ENCODE data around the gene PGP.

The PGP gene

GRCh38 chr16:2229632-2230250, 15.1 kb upstream of the PGP start:
- Histone ChIP-seq H3K9ac (ENCODE audit: low read length) (no peak overlapping the region), H3K27ac (ENCODE audit: low read depth, low read length) (no peak overlapping the region), H3K4me1 (ENCODE audit: insufficient read depth, low read length) (peaks cover 14% of the 10 kb centered on the region), H3K4me3 (ENCODE audit: low read depth in 1 of 2, low read length in 2 of 2) (no peak overlapping the region), H3K36me3 (ENCODE audit: insufficient read depth, low read length) (peaks cover 49% of the 10 kb centered on the region), H3K9me3 (ENCODE audit: low read length) (no peaks in the 10 kb centered on the region), H3K27me3 (ENCODE audit: control insufficient read depth in 1 of 2, insufficient read depth in 2 of 2, low read length in 2 of 2) (peaks cover 0 to 15% of the 10 kb centered on the region in 2 donors)

GRCh38 chr16:2229091-2229490, 14.5 kb upstream of the PGP start:
- no peak overlapping the region for H3K9ac ChIP-seq (ENCODE audit: low read length)
- no peak overlapping the region for H3K27ac ChIP-seq (ENCODE audit: low read depth, low read length)
- H3K4me1 ChIP-seq (ENCODE audit: insufficient read depth, low read length), result peaks cover 20% of the 10 kb centered on the region
- H3K4me3 ChIP-seq (ENCODE audit: low read depth in 1 of 2, low read length in 2 of 2), result no peak overlapping the region
- H3K27me3 ChIP-seq (ENCODE audit: control insufficient read depth in 1 of 2, insufficient read depth in 2 of 2, low read length in 2 of 2), result peaks cover 0 to 15% of the 10 kb centered on the region in 2 donors
- peaks cover 46% of the 10 kb centered on the region for H3K36me3 ChIP-seq (ENCODE audit: insufficient read depth, low read length)
- no peaks in the 10 kb centered on the region for H3K9me3 ChIP-seq (ENCODE audit: low read length)

GRCh38 chr16:2228161-2228824, 13.7 kb upstream of the PGP start:
- H3K9me3 ChIP-seq (ENCODE audit: low read length), result no peaks in the 10 kb centered on the region
- no peak overlapping the region for H3K4me3 ChIP-seq (ENCODE audit: low read depth in 1 of 2, low read length in 2 of 2)
- no peak overlapping the region for H3K27ac ChIP-seq (ENCODE audit: low read depth, low read length)
- H3K36me3 ChIP-seq (ENCODE audit: insufficient read depth, low read length), result peaks cover 38% of the 10 kb centered on the region
- H3K27me3 ChIP-seq (ENCODE audit: control insufficient read depth in 1 of 2, insufficient read depth in 2 of 2, low read length in 2 of 2), result peaks cover 0 to 8% of the 10 kb centered on the region in 2 donors
- H3K4me1 ChIP-seq (ENCODE audit: insufficient read depth, low read length), result peaks cover 21% of the 10 kb centered on the region
- no peak overlapping the region for H3K9ac ChIP-seq (ENCODE audit: low read length)

DNA sequence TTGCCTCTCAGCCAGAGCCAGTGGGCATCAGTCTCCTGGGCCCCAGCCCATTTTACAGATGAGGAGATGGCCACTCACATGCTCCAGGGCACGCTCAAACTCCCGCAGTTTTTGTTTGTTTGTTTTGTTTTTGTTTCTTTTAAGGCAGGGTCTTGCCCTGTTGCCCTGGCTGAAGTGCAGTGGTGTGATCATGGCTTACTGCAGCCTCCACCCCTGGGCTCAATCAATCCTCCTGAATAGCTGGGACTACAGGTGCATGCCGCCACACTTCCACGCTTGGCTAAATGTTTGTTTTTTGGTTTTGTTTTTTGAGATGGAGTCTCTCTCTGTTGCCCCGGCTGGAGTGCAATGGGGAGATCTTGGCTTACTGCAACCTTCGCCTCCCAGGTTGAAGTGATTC, 12.3 kb upstream of the PGP start:
- Histone ChIP-seq H3K36me3 (ENCODE audit: insufficient read depth, low read length) (peaks cover 25% of the 10 kb centered on the region), H3K9me3 (ENCODE audit: low read length) (no peaks in the 10 kb centered on the region), H3K27ac (ENCODE audit: low read depth, low read length) (no peak overlapping the region), H3K4me3 (ENCODE audit: low read depth in 1 of 2, low read length in 2 of 2) (no peak overlapping the region), H3K4me1 (ENCODE audit: insufficient read depth, low read length) (peaks cover 21% of the 10 kb centered on the region), H3K27me3 (ENCODE audit: control insufficient read depth in 1 of 2, insufficient read depth in 2 of 2, low read length in 2 of 2) (no peaks in the 10 kb centered on the region), H3K9ac (ENCODE audit: low read length) (no peak overlapping the region)

GRCh38 chr16:2226245-2226793, 11.7 kb upstream of the PGP start:
- H3K27ac ChIP-seq (ENCODE audit: low read depth, low read length), result no peak overlapping the region
- peaks cover 21% of the 10 kb centered on the region for H3K4me1 ChIP-seq (ENCODE audit: insufficient read depth, low read length)
- H3K4me3 ChIP-seq (ENCODE audit: low read depth in 1 of 2, low read length in 2 of 2), result no peak overlapping the region
- H3K36me3 ChIP-seq (ENCODE audit: insufficient read depth, low read length), result peaks cover 19% of the 10 kb centered on the region
- no peaks in the 10 kb centered on the region for H3K9me3 ChIP-seq (ENCODE audit: low read length)
- no peaks in the 10 kb centered on the region for H3K27me3 ChIP-seq (ENCODE audit: control insufficient read depth in 1 of 2, insufficient read depth in 2 of 2, low read length in 2 of 2)
- H3K9ac ChIP-seq (ENCODE audit: low read length), result no peak overlapping the region

GRCh38 chr16:2223942-2224486, 9.4 kb upstream of the PGP start:
- H3K27ac ChIP-seq (ENCODE audit: low read depth, low read length), result peak overlapping the region; percentile 94
- peaks cover 21% of the 10 kb centered on the region for H3K4me1 ChIP-seq (ENCODE audit: insufficient read depth, low read length)
- no peaks in the 10 kb centered on the region for H3K9me3 ChIP-seq (ENCODE audit: low read length)
- H3K9ac ChIP-seq (ENCODE audit: low read length), result peak overlapping the region; percentile 78
- peak overlapping the region; percentile 85 to 99 for H3K4me3 ChIP-seq (ENCODE audit: low read depth in 1 of 2, low read length in 2 of 2)
- peaks cover 4% of the 10 kb centered on the region for H3K36me3 ChIP-seq (ENCODE audit: insufficient read depth, low read length)
- H3K27me3 ChIP-seq (ENCODE audit: control insufficient read depth in 1 of 2, insufficient read depth in 2 of 2, low read length in 2 of 2), result no peaks in the 10 kb centered on the region

- Histone ChIP-seq H3K4me1 (ENCODE audit: insufficient read depth, low read length) (peaks cover 21% of the 10 kb centered on the region), H3K9me3 (ENCODE audit: low read length) (no peaks in the 10 kb centered on the region), H3K36me3 (ENCODE audit: insufficient read depth, low read length) (no peaks in the 10 kb centered on the region), H3K4me3 (ENCODE audit: low read depth in 1 of 2, low read length in 2 of 2) (peak within 1 kb of the TSS; percentile 85 to 99), H3K27ac (ENCODE audit: low read depth, low read length) (peak within 1 kb of the TSS; percentile 94), H3K27me3 (ENCODE audit: control insufficient read depth in 1 of 2, insufficient read depth in 2 of 2, low read length in 2 of 2) (no peaks in the 10 kb centered on the region), H3K9ac (ENCODE audit: low read length) (peak within 1 kb of the TSS; percentile 78)
These were observed 8.7 kb upstream of the PGP start, which contains the start of gene E4F1 for GRCh38 chr16:2223221-2223941. TSS of gene E4F1 (plus strand) at chr16:2223591. CDS start at chr16:2223614, 23 bp downstream.

DNA sequence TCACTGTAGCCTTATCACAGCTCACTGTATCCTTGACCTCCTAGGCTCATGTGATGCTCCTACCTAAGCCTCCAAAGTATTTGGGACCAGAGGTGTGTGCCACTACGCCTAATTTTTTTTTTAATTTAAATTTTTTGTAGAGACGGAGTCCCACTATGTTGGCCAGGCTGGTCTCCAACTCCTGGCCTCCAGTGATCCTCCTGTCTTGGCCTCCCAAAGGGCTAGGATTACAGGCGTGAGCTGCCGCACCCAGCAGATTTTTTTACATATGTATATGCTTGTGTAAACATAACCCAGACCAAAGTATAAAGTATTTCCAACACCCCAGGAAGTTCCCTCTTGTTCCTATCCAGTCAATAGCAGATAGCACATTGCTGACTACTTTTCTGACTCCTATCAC, 1.7 kb upstream of the PGP start:
- no peak overlapping the region for H3K27ac ChIP-seq (ENCODE audit: low read depth, low read length)
- no peak overlapping the region for H3K9ac ChIP-seq (ENCODE audit: low read length)
- no peak overlapping the region for H3K4me3 ChIP-seq (ENCODE audit: low read depth in 1 of 2, low read length in 2 of 2)
- H3K27me3 ChIP-seq (ENCODE audit: control insufficient read depth in 1 of 2, insufficient read depth in 2 of 2, low read length in 2 of 2), result no peaks in the 10 kb centered on the region
- H3K36me3 ChIP-seq (ENCODE audit: insufficient read depth, low read length), result no peaks in the 10 kb centered on the region
- no peaks in the 10 kb centered on the region for H3K9me3 ChIP-seq (ENCODE audit: low read length)
- peaks cover 12% of the 10 kb centered on the region for H3K4me1 ChIP-seq (ENCODE audit: insufficient read depth, low read length)

DNA sequence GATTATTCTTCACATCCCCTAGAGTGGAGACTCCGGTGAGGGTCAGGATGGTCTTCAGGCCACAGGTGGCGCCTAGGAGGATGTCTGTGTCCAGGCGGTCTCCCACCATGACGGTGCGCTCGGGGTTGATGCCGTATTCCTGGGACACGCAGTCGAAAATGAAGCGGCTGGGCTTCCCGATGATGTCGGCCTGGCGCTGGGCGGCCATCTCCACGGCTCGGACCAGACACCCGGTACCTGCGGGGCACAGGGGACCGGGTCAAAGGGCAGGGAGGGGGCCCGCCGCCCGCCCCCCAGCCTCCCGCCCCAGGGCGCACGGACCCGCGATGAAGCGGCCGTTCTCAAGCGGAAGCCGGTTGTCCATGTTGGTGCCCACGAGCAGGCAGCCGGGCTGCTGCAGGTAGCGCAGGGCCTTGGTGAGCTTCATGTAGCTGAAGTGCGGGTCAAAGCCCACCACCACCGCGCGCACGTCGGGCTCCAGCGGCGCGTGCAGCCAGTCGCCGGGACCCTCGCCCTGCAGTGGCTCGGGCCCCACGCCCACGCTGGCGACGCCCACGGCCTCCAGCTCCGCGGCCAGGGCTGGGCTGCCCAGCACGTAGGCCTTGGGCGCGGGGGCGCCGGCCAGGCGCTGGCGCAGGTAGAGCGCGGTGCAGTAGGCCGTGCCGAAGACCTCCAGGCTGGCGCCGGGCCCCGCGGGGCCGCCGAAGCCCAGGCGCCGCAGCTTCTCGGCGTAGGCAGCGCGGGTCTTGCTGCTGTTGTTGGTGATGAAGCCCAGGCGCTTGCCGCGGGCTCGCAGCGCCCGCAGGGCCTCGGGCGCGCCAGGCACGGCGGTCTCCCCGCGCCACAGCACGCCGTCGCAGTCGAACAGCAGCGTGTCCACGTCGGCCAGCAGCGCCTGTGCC, 572 bp downstream of the PGP start:
- Histone ChIP-seq H3K36me3 (ENCODE audit: insufficient read depth, low read length) (peaks cover 2% of the 10 kb centered on the region), H3K27me3 (ENCODE audit: control insufficient read depth in 1 of 2, insufficient read depth in 2 of 2, low read length in 2 of 2) (no peaks in the 10 kb centered on the region), H3K9me3 (ENCODE audit: low read length) (no peaks in the 10 kb centered on the region), H3K9ac (ENCODE audit: low read length) (peak overlapping the region; percentile 21), H3K4me3 (ENCODE audit: low read depth in 1 of 2, low read length in 2 of 2) (peak overlapping the region; percentile 63 to 80), H3K27ac (ENCODE audit: low read depth, low read length) (peak overlapping the region; percentile 78), H3K4me1 (ENCODE audit: insufficient read depth, low read length) (peaks cover 12% of the 10 kb centered on the region)

GRCh38 chr16:2212362-2213324, 2.0 kb downstream of the PGP start:
- H3K27me3 ChIP-seq (ENCODE audit: control insufficient read depth in 1 of 2, insufficient read depth in 2 of 2, low read length in 2 of 2), result no peaks in the 10 kb centered on the region
- H3K4me3 ChIP-seq (ENCODE audit: low read depth in 1 of 2, low read length in 2 of 2), result peak overlapping the region in 1 of 2 donors; percentile 6
- peaks cover 12% of the 10 kb centered on the region for H3K4me1 ChIP-seq (ENCODE audit: insufficient read depth, low read length)
- H3K9me3 ChIP-seq (ENCODE audit: low read length), result no peaks in the 10 kb centered on the region
- peaks cover 15% of the 10 kb centered on the region for H3K36me3 ChIP-seq (ENCODE audit: insufficient read depth, low read length)
- H3K27ac ChIP-seq (ENCODE audit: low read depth, low read length), result no peak overlapping the region
- no peak overlapping the region for H3K9ac ChIP-seq (ENCODE audit: low read length)
